Ascending aorta (tissue), 2 donors: ENCODE results near the gene KCND2. TPM values are rescaled to one million over a fixed set of nuclear protein-coding genes. Genes with fewer than 3 reads are reported as not detected.
"Not testable (repeated sequence)": the region's sequence is repeated elsewhere in the genome, so short reads cannot be mapped to it uniquely, and the experiment has no call there.

Source experiments
- DNase-seq, 2 donors: peaks; one replicate each; pipeline ENCODE4 v3.0.0-alpha.2; 2019; ENCODE audit warnings: low spot score in 2 of 2
- H3K27ac ChIP-seq, 2 donors: fragments of 200-600 bp; sonication (generic); one replicate each; pipeline ENCODE4 v1.5.1; 2016 to 2017; ENCODE audit warnings: mild to moderate bottlenecking in 1 of 2
- H3K27me3 ChIP-seq: fragments of 200-600 bp; sonication (generic); one replicate; pipeline ENCODE4 v1.5.1; 2017
- H3K36me3 ChIP-seq, 2 donors: fragments of 200-600 bp; sonication (generic); one replicate each; pipeline ENCODE4 v1.5.1; 2016
- H3K4me1 ChIP-seq, 2 donors: fragments of 200-600 bp; sonication (generic); one replicate each; pipeline ENCODE4 v1.5.1; 2016 to 2017; ENCODE audit warnings: mild to moderate bottlenecking in 1 of 2
- H3K4me3 ChIP-seq, 2 donors: fragments of 200-600 bp; sonication (generic); one replicate each; pipeline ENCODE4 v1.5.1; 2016 to 2017; ENCODE audit warnings: mild to moderate bottlenecking in 1 of 2
- H3K9me3 ChIP-seq, 2 donors: fragments of 200-600 bp; sonication (generic); one replicate each; pipeline ENCODE4 v1.5.1; 2016
- CTCF ChIP-seq, 3 experiments: fragments of 200-600 bp in 2 of 3; fragments of 450-650 bp in 1 of 3; sonication (generic) in 2 of 3; IDR thresholded peaks; one replicate each; pipeline ENCODE4 v1.5.1; 2016 to 2019; ENCODE audit warnings: antibody characterized with exemption in 3 of 3, mild to moderate bottlenecking in 1 of 3, moderate library complexity in 1 of 3
- intact Hi-C: fragments of 100-400 bp; cut with DNase I; formaldehyde crosslinking; loops from one replicate; pipeline ENCODE4 v1.15.1; 2023
- total RNA-seq: library from RNA; depleted of rRNA; stranded (reverse); fragments of >200 nt; gene quantifications from one replicate; pipeline ENCODE4 v1.1.0, GENCODE V29; 2016

The KCND2 gene
- 0.21 TPM for total RNA-seq

GRCh38 chr7:120272701-120273475 is at the start of gene KCND2:
KCND2 (plus strand) TSS chr7:120273175.
- no peak within 1 kb of the TSS for H3K27ac ChIP-seq
- no peak for DNase-seq
- intact Hi-C loops: loop anchor here (2.0 kb wide), 1 partner anchor 338 kb away; no protein-coding TSS in a partner anchor

GRCh38 chr7:120226188-120226587 is 46.8 kb upstream of the KCND2 start:
- H3K27me3 ChIP-seq: no peaks in the 10 kb centered on the region
- no peak overlapping the region for H3K4me3 ChIP-seq
- H3K27ac ChIP-seq: no peak overlapping the region
- TF ChIP-seq CTCF (IDR thresholded peaks at IDR 0.05): no peak
- no peaks in the 10 kb centered on the region for H3K4me1 ChIP-seq
- no peak for DNase-seq
- intact Hi-C loops: no loop called here
- H3K36me3 ChIP-seq: no peaks in the 10 kb centered on the region
- no peaks in the 10 kb centered on the region for H3K9me3 ChIP-seq

More at GRCh38 chr7:120272701-120273475, at the start of gene KCND2:
- no peak for TF ChIP-seq CTCF (IDR thresholded peaks at IDR 0.05)
- peak within 1 kb of the TSS; percentile 47 to 59 for H3K4me3 ChIP-seq
- H3K9me3 ChIP-seq: no peaks in the 10 kb centered on the region
- no peaks in the 10 kb centered on the region for H3K27me3 ChIP-seq
- H3K36me3 ChIP-seq: no peaks in the 10 kb centered on the region
- H3K4me1 ChIP-seq: no peaks in the 10 kb centered on the region

- no peak overlapping the region for H3K27ac ChIP-seq
- no peak for TF ChIP-seq CTCF (IDR thresholded peaks at IDR 0.05)
- intact Hi-C loops: no loop called here
These were observed 45.7 kb upstream of the KCND2 start for GRCh38 chr7:120227255-120227654.

GRCh38 chr7:120229084-120229483 is 43.9 kb upstream of the KCND2 start:
- H3K4me1 ChIP-seq: no peaks in the 10 kb centered on the region
- H3K9me3 ChIP-seq: no peaks in the 10 kb centered on the region
- no peak for TF ChIP-seq CTCF (IDR thresholded peaks at IDR 0.05)
- H3K36me3 ChIP-seq: no peaks in the 10 kb centered on the region
- no peaks in the 10 kb centered on the region for H3K27me3 ChIP-seq
- DNase-seq: no peak
- H3K27ac ChIP-seq: no peak overlapping the region
- intact Hi-C loops: no loop called here
- no peak overlapping the region for H3K4me3 ChIP-seq

More at GRCh38 chr7:120227255-120227654, 45.7 kb upstream of the KCND2 start:
- no peaks in the 10 kb centered on the region for H3K9me3 ChIP-seq
- H3K4me1 ChIP-seq: no peaks in the 10 kb centered on the region
- DNase-seq: no peak
- no peaks in the 10 kb centered on the region for H3K36me3 ChIP-seq
- no peaks in the 10 kb centered on the region for H3K27me3 ChIP-seq
- no peak overlapping the region for H3K4me3 ChIP-seq

DNA sequence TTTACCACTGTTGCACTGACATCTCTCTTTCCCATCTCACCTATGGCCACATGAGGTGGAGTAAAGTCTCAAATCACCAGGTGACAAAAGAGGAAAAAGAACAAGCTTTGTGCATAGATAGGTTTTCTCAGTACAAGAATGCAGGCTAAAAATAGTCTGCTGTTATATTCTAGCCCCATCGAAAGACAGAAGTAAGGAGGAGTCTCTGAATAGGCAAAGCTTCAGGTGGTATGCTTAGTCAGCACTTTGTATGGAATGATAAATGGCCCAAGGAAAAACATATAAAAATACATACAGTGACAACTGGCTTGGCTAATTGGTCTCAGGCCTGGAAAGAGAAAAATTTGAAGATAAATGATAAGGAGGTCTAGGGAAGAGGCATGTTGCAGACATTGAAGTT is 39.6 kb upstream of the KCND2 start:
- DNase-seq: no peak
- no peak for TF ChIP-seq CTCF (IDR thresholded peaks at IDR 0.05)
- H3K4me1 ChIP-seq: no peaks in the 10 kb centered on the region
- intact Hi-C loops: no loop called here
- H3K27me3 ChIP-seq: no peaks in the 10 kb centered on the region
- no peak overlapping the region for H3K27ac ChIP-seq
- H3K9me3 ChIP-seq: no peaks in the 10 kb centered on the region
- no peak overlapping the region for H3K4me3 ChIP-seq
- H3K36me3 ChIP-seq: no peaks in the 10 kb centered on the region

DNA sequence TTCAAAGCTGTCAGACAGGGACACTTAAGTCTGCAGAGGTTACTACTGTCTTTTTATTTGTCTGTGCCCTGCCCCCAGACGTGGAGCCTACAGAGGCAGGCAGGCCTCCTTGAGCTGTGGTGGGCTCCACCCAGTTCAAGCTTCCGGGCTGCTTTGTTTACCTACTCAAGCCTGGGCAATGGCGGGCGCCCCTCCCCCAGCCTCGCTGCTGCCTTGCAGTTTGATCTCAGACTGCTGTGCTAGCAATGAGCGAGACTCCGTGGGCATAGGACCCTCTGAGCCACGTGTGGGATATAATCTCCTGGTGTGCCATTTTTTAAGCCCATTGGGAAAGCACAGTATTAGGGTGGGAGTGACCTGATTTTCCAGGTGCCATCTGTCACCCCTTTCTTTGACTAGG is 32.6 kb upstream of the KCND2 start:
- H3K4me3 ChIP-seq, H3K27me3 ChIP-seq, H3K36me3 ChIP-seq, DNase-seq, H3K9me3 ChIP-seq, H3K27ac ChIP-seq, intact Hi-C loops, H3K4me1 ChIP-seq: not testable (repeated sequence)
